Suprapubic skin (tissue), 4 donors: ENCODE data around the gene SPDYE17.
"Not testable (repeated sequence)": the region's sequence is repeated elsewhere in the genome, so short reads cannot be mapped to it uniquely, and the experiment has no call there.

Experiments
- POLR2A ChIP-seq, 2 donors: fragments of 450-650 bp; IDR thresholded peaks; one replicate each; pipeline ENCODE4 v1.6.1; 2017; ENCODE audit warnings: antibody characterized with exemption in 2 of 2, mild to moderate bottlenecking in 2 of 2, moderate library complexity in 2 of 2
- POLR2AphosphoS5 ChIP-seq, 3 donors: sonication (generic); formaldehyde crosslinking; IDR thresholded peaks; one replicate each; pipeline ENCODE4 v1.6.1; 2017; ENCODE audit warnings: antibody characterized with exemption in 3 of 3
- TF ChIP-seq, protein P1 (sequence below), 2 donors: fragments of 200-600 bp in 1 of 2; fragments of 450-650 bp in 1 of 2; sonication (generic) in 1 of 2; IDR thresholded peaks; one replicate each; pipeline ENCODE4 v1.5.1; 2016 to 2019; ENCODE audit warnings: antibody characterized with exemption in 2 of 2, mild to moderate bottlenecking in 1 of 2, moderate library complexity in 1 of 2

DNA sequence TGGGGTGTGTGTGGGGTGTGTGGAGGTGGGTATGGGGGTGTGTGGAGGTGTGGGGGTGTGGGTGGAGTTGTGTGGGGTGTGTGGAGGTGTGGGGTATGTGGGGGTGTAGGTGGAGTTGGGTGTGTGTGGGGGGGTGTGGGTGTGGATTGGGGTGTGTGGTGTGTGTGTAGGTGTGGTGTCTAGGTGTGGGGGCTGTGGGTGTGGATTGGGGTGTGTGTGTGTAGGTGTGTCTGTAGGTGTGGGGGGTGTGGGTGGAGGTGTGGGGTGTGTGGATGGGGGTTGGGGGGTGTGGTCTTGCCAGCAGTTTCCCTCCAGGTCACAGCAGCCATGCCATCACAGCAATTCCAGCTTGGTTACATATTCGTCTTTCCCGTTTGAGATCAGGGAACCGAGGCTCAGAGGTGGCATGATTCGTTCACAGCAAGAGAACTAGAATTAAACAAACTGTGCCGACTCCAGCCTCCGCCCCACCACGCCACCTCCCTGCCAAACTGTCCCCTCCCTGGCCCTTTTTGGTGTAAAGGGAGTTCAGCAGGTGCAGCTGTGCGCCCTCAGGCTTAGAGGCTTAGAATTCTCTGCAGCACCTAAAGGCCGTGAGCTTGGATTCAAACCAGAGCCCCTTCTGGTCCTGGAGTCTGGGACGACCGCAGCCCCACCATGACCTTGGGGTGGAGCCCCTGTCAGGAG, 33.3 kb downstream of the SPDYE17 start:
- TF ChIP-seq POLR2AphosphoS5, POLR2A (IDR thresholded peaks at IDR 0.05): not testable (repeated sequence)
- TF ChIP-seq, protein P1, sequence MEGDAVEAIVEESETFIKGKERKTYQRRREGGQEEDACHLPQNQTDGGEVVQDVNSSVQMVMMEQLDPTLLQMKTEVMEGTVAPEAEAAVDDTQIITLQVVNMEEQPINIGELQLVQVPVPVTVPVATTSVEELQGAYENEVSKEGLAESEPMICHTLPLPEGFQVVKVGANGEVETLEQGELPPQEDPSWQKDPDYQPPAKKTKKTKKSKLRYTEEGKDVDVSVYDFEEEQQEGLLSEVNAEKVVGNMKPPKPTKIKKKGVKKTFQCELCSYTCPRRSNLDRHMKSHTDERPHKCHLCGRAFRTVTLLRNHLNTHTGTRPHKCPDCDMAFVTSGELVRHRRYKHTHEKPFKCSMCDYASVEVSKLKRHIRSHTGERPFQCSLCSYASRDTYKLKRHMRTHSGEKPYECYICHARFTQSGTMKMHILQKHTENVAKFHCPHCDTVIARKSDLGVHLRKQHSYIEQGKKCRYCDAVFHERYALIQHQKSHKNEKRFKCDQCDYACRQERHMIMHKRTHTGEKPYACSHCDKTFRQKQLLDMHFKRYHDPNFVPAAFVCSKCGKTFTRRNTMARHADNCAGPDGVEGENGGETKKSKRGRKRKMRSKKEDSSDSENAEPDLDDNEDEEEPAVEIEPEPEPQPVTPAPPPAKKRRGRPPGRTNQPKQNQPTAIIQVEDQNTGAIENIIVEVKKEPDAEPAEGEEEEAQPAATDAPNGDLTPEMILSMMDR (IDR thresholded peaks at IDR 0.05), result not testable (repeated sequence)
